ENCODE results near the gene ATF7.
A peak's percentile ranks its signal among the peaks of the same experiment; 100 is the strongest.

Gene ATF7

GRCh38 chr12:53502983-53503728 is 123.0 kb downstream of the ATF7 start:
- H3K36me3 ChIP-seq (ENCODE audit: control insufficient read depth, insufficient read depth, low read length), result peaks cover 20% of the 10 kb centered on the region
- H3K4me3 ChIP-seq (replicated peaks; ENCODE audit: low read depth, low read length), result no peak overlapping the region
- no peaks in the 10 kb centered on the region for H3K27me3 ChIP-seq (replicated peaks; ENCODE audit: control insufficient read depth, insufficient read depth, low read length)
- no peak for TF ChIP-seq CTCF (IDR thresholded peaks at IDR 0.05; ENCODE audit: insufficient read depth, low read length, poor library complexity, severe bottlenecking)
- no peak for DNase-seq (ENCODE audit: extremely low read depth, insufficient read length)

GRCh38 chr12:53502331-53502730 is 123.9 kb downstream of the ATF7 start:
- peaks cover 19% of the 10 kb centered on the region for H3K36me3 ChIP-seq (ENCODE audit: control insufficient read depth, insufficient read depth, low read length)
- no peak for TF ChIP-seq CTCF (IDR thresholded peaks at IDR 0.05; ENCODE audit: insufficient read depth, low read length, poor library complexity, severe bottlenecking)
- H3K4me3 ChIP-seq (replicated peaks; ENCODE audit: low read depth, low read length), result peak overlapping the region; percentile 85
- no peak for DNase-seq (ENCODE audit: extremely low read depth, insufficient read length)
- no peaks in the 10 kb centered on the region for H3K27me3 ChIP-seq (replicated peaks; ENCODE audit: control insufficient read depth, insufficient read depth, low read length)

- TF ChIP-seq CTCF (IDR thresholded peaks at IDR 0.05; ENCODE audit: insufficient read depth, low read length, poor library complexity, severe bottlenecking), result no peak
- no peak for DNase-seq (ENCODE audit: extremely low read depth, insufficient read length)
- Histone ChIP-seq H3K4me3 (replicated peaks; ENCODE audit: low read depth, low read length) (peak overlapping the region; percentile 85), H3K27me3 (replicated peaks; ENCODE audit: control insufficient read depth, insufficient read depth, low read length) (no peaks in the 10 kb centered on the region), H3K36me3 (ENCODE audit: control insufficient read depth, insufficient read depth, low read length) (peaks cover 14% of the 10 kb centered on the region)
Observed at GRCh38 chr12:53501615-53502181, 124.5 kb downstream of the ATF7 start.

GRCh38 chr12:53500776-53501614 is 125.2 kb downstream of the ATF7 start, which contains the start of gene TARBP2:
TSS of gene TARBP2 (plus strand) at chr12:53501283. CDS start at chr12:53501409, 126 bp downstream.
- TF ChIP-seq CTCF (IDR thresholded peaks at IDR 0.05; ENCODE audit: insufficient read depth, low read length, poor library complexity, severe bottlenecking), result peak; percentile 1
- peak; percentile 96 for DNase-seq (ENCODE audit: extremely low read depth, insufficient read length)

GRCh38 chr12:53500142-53500775 is 125.9 kb downstream of the ATF7 start:
- peaks cover 5% of the 10 kb centered on the region for H3K36me3 ChIP-seq (ENCODE audit: control insufficient read depth, insufficient read depth, low read length)

More at GRCh38 chr12:53500776-53501614, 125.2 kb downstream of the ATF7 start, which contains the start of gene TARBP2:
- peak within 1 kb of the TSS; percentile 85 for H3K4me3 ChIP-seq (replicated peaks; ENCODE audit: low read depth, low read length)
- peaks cover 9% of the 10 kb centered on the region for H3K36me3 ChIP-seq (ENCODE audit: control insufficient read depth, insufficient read depth, low read length)
- no peaks in the 10 kb centered on the region for H3K27me3 ChIP-seq (replicated peaks; ENCODE audit: control insufficient read depth, insufficient read depth, low read length)

More at GRCh38 chr12:53500142-53500775, 125.9 kb downstream of the ATF7 start:
- Histone ChIP-seq H3K27me3 (replicated peaks; ENCODE audit: control insufficient read depth, insufficient read depth, low read length) (no peaks in the 10 kb centered on the region), H3K4me3 (replicated peaks; ENCODE audit: low read depth, low read length) (peak overlapping the region; percentile 85)
- DNase-seq (ENCODE audit: extremely low read depth, insufficient read length), result no peak
- TF ChIP-seq CTCF (IDR thresholded peaks at IDR 0.05; ENCODE audit: insufficient read depth, low read length, poor library complexity, severe bottlenecking), result no peak
